HFFc6 (cell line): ENCODE results near the gene ERO1A. TPM values are rescaled to one million over a fixed set of nuclear protein-coding genes. Genes with fewer than 3 reads are reported as not detected.
"Not testable (repeated sequence)": the region's sequence is repeated elsewhere in the genome, so short reads cannot be mapped to it uniquely, and the experiment has no call there.

Source experiments
- DNase-seq: peaks from one replicate; pipeline ENCODE4 v3.0.0-alpha.2; 2018
- H3K27ac Mint-ChIP-seq: 2 replicates; pipeline ENCODE4 v1.8.0; 2020; ENCODE audit warnings: mild to moderate bottlenecking, mixed read lengths
- H3K27me3 Mint-ChIP-seq: 2 replicates; pipeline ENCODE4 v1.8.0; 2021; ENCODE audit warnings: mild to moderate bottlenecking, moderate library complexity, mixed read lengths; ENCODE audit not compliant: insufficient read depth
- H3K36me3 Mint-ChIP-seq: 2 replicates; pipeline ENCODE4 v1.8.0; 2021; ENCODE audit warnings: low read depth, mixed read lengths
- H3K4me1 Mint-ChIP-seq: 2 replicates; pipeline ENCODE4 v1.8.0; 2020; ENCODE audit warnings: low read depth, mixed read lengths
- H3K4me3 Mint-ChIP-seq: 2 replicates; pipeline ENCODE4 v1.8.0; 2020; ENCODE audit warnings: mild to moderate bottlenecking, moderate library complexity, mixed read lengths
- H3K9me3 Mint-ChIP-seq: 2 replicates; pipeline ENCODE4 v1.8.0; 2020; ENCODE audit warnings: mild to moderate bottlenecking, mixed read lengths
- CTCF ChIP-seq: fragments of 200-600 bp; sonication (generic); IDR thresholded peaks from 2 replicates; pipeline ENCODE4 v1.5.0; 2021; ENCODE audit warnings: antibody characterized with exemption, mild to moderate bottlenecking
- total RNA-seq, 6 experiments: library from RNA; stranded (reverse); fragmentation: NEBNext Ultra II Directional; extraction: Animal tissue kit (Norgen Biotek cat#: 25700); gene quantifications; 2 replicates in 1 of 6; 3 replicates in 5 of 6; pipeline ENCODE4 v1.2.3, GENCODE V29; 2021

The ERO1A gene
- total RNA-seq, 6 experiments from 2014 or later = 55.6 to 64.8 (median 59.6) TPM

DNA sequence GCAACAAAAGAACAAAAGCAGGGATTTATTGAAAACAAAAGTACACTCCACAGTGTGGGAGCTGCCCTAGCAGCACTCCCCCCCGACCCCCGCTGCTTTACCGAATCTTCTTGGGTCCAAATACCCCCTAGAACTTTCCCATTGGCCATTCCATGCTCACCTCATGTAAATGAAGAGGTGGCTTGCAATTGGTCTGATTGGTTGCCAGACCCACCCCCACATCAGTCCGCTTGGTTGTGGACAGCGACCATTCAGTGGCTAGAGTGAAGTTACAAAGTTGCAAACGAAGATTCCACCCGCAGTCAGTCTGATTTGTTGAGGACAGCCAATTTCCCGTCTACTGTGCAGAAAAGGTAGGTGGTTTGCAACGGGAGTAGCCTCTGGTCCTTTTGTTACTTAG, 38.5 kb upstream of the ERO1A start:
- DNase-seq = no peak
- Mint-ChIP-seq H3K9me3 (no peaks in the 10 kb centered on the region), H3K36me3 (peaks cover 27% of the 10 kb centered on the region), H3K4me3 (no peak overlapping the region), H3K27ac (no peak overlapping the region), H3K27me3 (no peaks in the 10 kb centered on the region; the same call in 1 of the 2 replicates), H3K4me1 (peaks cover 42% of the 10 kb centered on the region)
- TF ChIP-seq CTCF = no peak

- DNase-seq = peak; percentile 11
- H3K4me3 Mint-ChIP-seq = peak overlapping the region; percentile 98
- H3K36me3 Mint-ChIP-seq = peaks cover 28% of the 10 kb centered on the region
- no peak for TF ChIP-seq CTCF
- no peaks in the 10 kb centered on the region for H3K9me3 Mint-ChIP-seq
- peaks cover 31% of the 10 kb centered on the region for H3K4me1 Mint-ChIP-seq
- no peaks in the 10 kb centered on the region; the same call in 1 of the 2 replicates for H3K27me3 Mint-ChIP-seq
- H3K27ac Mint-ChIP-seq = peak overlapping the region; percentile 90
Observed at GRCh38 chr14:52730709-52731111, 35.4 kb upstream of the ERO1A start.

DNA sequence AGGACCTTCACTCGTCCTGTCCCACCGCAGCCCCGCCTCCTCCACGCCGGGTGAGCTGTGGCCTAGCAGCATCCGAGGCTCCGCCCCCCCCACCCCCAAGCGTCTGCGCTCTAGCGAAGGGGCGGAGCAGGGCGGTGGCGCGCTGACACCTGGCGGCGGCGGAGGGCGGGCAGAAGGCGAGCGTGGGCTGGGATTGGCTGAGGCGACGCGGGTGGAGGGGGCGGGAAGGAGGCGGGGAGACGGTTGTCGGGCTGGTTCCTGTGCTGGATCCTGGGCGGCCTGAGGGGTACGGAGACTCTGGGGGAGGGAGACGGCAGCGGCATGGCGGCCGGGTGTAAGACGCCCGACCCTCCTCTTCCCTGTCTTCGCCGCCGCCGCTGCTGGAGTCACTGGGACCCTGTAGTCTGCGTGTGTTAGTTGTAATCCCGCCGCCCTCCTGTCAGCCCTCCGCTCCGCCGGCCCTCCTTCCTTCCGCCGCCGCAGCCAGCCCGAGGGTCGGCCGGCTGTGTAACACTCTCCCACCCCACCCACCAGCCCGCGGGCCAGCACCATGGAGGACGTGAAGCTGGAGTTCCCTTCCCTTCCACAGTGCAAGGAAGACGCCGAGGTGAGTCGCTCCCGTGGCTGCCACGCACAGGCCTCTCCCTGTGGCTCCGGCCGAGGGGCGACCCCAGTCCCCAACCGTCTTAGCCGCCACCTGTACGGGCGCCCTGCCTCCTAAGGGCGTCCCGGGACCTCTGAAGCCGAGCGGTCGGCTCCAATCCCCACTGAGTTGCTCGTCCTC, 34.8 kb upstream of the ERO1A start, which contains the start of gene STYX:
TSS of gene STYX (plus strand) at position 242 of the 784 bp plus-strand sequence. CDS start at position 551, 309 bp downstream.
- Mint-ChIP-seq H3K27me3 (no peaks in the 10 kb centered on the region; the same call in 1 of the 2 replicates), H3K4me1 (peaks cover 25% of the 10 kb centered on the region), H3K4me3 (peak within 1 kb of the TSS; percentile 98), H3K9me3 (no peaks in the 10 kb centered on the region), H3K36me3 (peaks cover 29% of the 10 kb centered on the region), H3K27ac (peak within 1 kb of the TSS; percentile 90)
- peak; percentile 95 for DNase-seq
- TF ChIP-seq CTCF = peak; percentile 61

DNA sequence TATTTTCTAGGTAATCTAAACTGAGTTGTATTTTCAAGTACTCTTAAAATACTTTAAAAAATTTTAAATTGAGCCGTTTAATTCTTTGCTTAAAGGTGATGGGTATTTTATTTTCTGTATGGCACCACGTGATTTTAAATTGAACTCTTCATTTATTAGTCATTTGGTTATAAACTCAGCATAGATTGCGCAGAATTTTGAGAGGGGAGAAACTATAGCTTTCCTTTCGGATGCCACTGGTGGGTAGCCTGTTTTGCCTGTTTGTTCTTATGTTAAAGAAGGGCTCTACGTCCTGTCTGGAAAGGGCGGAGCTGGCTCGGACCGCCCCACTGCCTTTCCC, 34.2 kb upstream of the ERO1A start:
- Mint-ChIP-seq H3K9me3 (no peaks in the 10 kb centered on the region), H3K4me3 (peak overlapping the region; percentile 98), H3K27me3 (no peaks in the 10 kb centered on the region; the same call in 1 of the 2 replicates), H3K4me1 (peaks cover 24% of the 10 kb centered on the region), H3K36me3 (peaks cover 29% of the 10 kb centered on the region), H3K27ac (peak overlapping the region; percentile 69)
- no peak for TF ChIP-seq CTCF
- no peak for DNase-seq

- not testable (repeated sequence) for H3K9me3 Mint-ChIP-seq, H3K27ac Mint-ChIP-seq, DNase-seq, H3K27me3 Mint-ChIP-seq
- Mint-ChIP-seq H3K36me3 (peaks cover 24% of the 10 kb centered on the region), H3K4me1 (peaks cover 24% of the 10 kb centered on the region), H3K4me3 (peak overlapping the region; percentile 26; the same call in 1 of the 2 replicates)
Observed at GRCh38 chr14:52729035-52729434, 33.7 kb upstream of the ERO1A start.

GRCh38 chr14:52727509-52727908, 32.2 kb upstream of the ERO1A start:
- H3K4me3 Mint-ChIP-seq, H3K27ac Mint-ChIP-seq, DNase-seq, H3K9me3 Mint-ChIP-seq, H3K27me3 Mint-ChIP-seq: not testable (repeated sequence)
- Mint-ChIP-seq H3K36me3 (peaks cover 12% of the 10 kb centered on the region), H3K4me1 (peaks cover 17% of the 10 kb centered on the region)
